Progenitor cell of endocrine pancreas (in vitro differentiated cells): ENCODE data around the gene PRSS2. TPM values are rescaled to one million over a fixed set of nuclear protein-coding genes. Genes with fewer than 3 reads are reported as not detected.
"Not testable (repeated sequence)": the region's sequence is repeated elsewhere in the genome, so short reads cannot be mapped to it uniquely, and the experiment has no call there.

Experiments used
- DNase-seq: peaks from one replicate; pipeline ENCODE4 v3.0.0; 2021; ENCODE audit warnings: low spot score; ENCODE audit not compliant: unreplicated experiment
- H3K27ac Mint-ChIP-seq: 2 replicates; pipeline ENCODE4 v1.8.0; 2021; ENCODE audit warnings: mild to moderate bottlenecking, moderate library complexity, mixed read lengths
- H3K27me3 Mint-ChIP-seq: 2 replicates; pipeline ENCODE4 v1.8.0; 2021; ENCODE audit warnings: mixed read lengths
- H3K36me3 Mint-ChIP-seq: 2 replicates; pipeline ENCODE4 v1.8.0; 2022; ENCODE audit warnings: mixed read lengths; ENCODE audit not compliant: insufficient read depth
- H3K4me1 Mint-ChIP-seq: 2 replicates; pipeline ENCODE4 v1.8.0; 2021; ENCODE audit warnings: low read depth, mixed read lengths
- H3K4me3 Mint-ChIP-seq: 2 replicates; pipeline ENCODE4 v1.8.0; 2021; ENCODE audit warnings: low read depth, mild to moderate bottlenecking, moderate library complexity, mixed read lengths
- H3K9me3 Mint-ChIP-seq: 2 replicates; pipeline ENCODE4 v1.8.0; 2021; ENCODE audit warnings: low read depth, mixed read lengths
- total RNA-seq: library from RNA; stranded (reverse); gene quantifications from 2 replicates; pipeline ENCODE4 v1.2.1, GENCODE V29; 2021
- TF ChIP-seq, protein P1 (sequence below): fragments of 200-600 bp; sonication (generic); IDR thresholded peaks from one replicate; pipeline ENCODE4 v1.5.0; 2021; ENCODE audit warnings: antibody characterized with exemption, mild to moderate bottlenecking; ENCODE audit not compliant: unreplicated experiment

PRSS2 gene
- total RNA-seq, 1 donor from 2014 or later: 5.3 TPM

DNA sequence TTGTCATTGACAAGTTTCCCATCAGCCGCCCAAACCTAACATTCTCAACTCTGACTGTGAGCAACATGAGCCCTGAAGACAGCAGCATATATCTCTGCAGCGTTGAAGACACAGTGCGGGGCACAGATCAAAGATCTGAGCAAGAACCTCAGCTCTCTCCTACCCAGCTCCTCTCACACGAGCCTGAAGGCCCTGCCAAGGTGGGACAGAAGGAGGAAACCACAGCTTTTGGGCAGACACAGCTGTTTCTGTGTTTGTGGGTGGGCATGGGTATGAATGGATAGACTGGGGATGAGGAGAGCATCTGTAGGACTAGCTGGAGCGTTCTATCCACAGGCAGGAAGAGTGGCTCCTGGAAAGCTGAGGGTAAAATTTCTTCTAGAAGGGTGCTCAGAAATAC, 30.0 kb upstream of the PRSS2 start:
- TF ChIP-seq, protein P1, sequence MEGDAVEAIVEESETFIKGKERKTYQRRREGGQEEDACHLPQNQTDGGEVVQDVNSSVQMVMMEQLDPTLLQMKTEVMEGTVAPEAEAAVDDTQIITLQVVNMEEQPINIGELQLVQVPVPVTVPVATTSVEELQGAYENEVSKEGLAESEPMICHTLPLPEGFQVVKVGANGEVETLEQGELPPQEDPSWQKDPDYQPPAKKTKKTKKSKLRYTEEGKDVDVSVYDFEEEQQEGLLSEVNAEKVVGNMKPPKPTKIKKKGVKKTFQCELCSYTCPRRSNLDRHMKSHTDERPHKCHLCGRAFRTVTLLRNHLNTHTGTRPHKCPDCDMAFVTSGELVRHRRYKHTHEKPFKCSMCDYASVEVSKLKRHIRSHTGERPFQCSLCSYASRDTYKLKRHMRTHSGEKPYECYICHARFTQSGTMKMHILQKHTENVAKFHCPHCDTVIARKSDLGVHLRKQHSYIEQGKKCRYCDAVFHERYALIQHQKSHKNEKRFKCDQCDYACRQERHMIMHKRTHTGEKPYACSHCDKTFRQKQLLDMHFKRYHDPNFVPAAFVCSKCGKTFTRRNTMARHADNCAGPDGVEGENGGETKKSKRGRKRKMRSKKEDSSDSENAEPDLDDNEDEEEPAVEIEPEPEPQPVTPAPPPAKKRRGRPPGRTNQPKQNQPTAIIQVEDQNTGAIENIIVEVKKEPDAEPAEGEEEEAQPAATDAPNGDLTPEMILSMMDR: no peak
- no peak overlapping the region for H3K4me3 Mint-ChIP-seq
- DNase-seq: no peak
- no peaks in the 10 kb centered on the region for H3K9me3 Mint-ChIP-seq
- no peak overlapping the region for H3K27ac Mint-ChIP-seq
- H3K27me3 Mint-ChIP-seq: peaks cover 14% of the 10 kb centered on the region
- H3K36me3 Mint-ChIP-seq: no peaks in the 10 kb centered on the region
- H3K4me1 Mint-ChIP-seq: peaks cover 2% of the 10 kb centered on the region

DNA sequence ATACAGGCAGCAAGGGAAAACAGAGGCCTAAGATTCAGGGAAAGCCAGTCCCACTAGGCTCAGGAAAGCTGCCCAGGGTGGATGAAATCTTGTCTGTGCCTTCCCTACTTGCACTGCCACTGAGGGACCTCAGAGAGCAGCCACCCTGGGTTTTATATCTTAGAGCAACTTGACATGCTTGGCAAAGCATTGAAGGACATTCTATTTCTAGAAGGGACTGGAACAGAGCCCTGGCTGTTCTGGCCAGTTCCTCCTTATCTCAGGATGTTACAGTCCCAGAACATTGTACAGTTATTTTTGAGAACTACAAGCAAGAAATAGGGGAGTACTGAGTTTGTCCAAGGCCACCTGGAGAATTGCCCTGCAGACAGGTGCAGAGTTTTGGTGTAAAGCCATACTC, 28.8 kb upstream of the PRSS2 start:
- H3K9me3 Mint-ChIP-seq, H3K4me3 Mint-ChIP-seq, H3K27ac Mint-ChIP-seq, H3K4me1 Mint-ChIP-seq, H3K36me3 Mint-ChIP-seq, DNase-seq: not testable (repeated sequence)
- H3K27me3 Mint-ChIP-seq: peaks cover 14% of the 10 kb centered on the region

GRCh38 chr7:142745091-142745635, 25.6 kb upstream of the PRSS2 start:
- no peaks in the 10 kb centered on the region for H3K9me3 Mint-ChIP-seq
- no peak overlapping the region for H3K27ac Mint-ChIP-seq
- TF ChIP-seq, protein P1: no peak
- H3K36me3 Mint-ChIP-seq: no peaks in the 10 kb centered on the region
- H3K27me3 Mint-ChIP-seq: peaks cover 7% of the 10 kb centered on the region
- H3K4me1 Mint-ChIP-seq: peaks cover 10% of the 10 kb centered on the region
- no peak for DNase-seq
- no peak overlapping the region for H3K4me3 Mint-ChIP-seq

GRCh38 chr7:142745745-142746144, 25.0 kb upstream of the PRSS2 start:
- peaks cover 7% of the 10 kb centered on the region for H3K27me3 Mint-ChIP-seq
- no peaks in the 10 kb centered on the region for H3K36me3 Mint-ChIP-seq
- H3K27ac Mint-ChIP-seq: no peak overlapping the region
- no peak for DNase-seq
- H3K4me1 Mint-ChIP-seq: peaks cover 10% of the 10 kb centered on the region
- no peaks in the 10 kb centered on the region for H3K9me3 Mint-ChIP-seq
- H3K4me3 Mint-ChIP-seq: no peak overlapping the region
- TF ChIP-seq, protein P1: no peak

GRCh38 chr7:142746264-142746663, 24.5 kb upstream of the PRSS2 start:
- Mint-ChIP-seq H3K36me3 (no peaks in the 10 kb centered on the region), H3K4me1 (peaks cover 10% of the 10 kb centered on the region), H3K9me3 (no peaks in the 10 kb centered on the region), H3K4me3 (no peak overlapping the region), H3K27me3 (peaks cover 6% of the 10 kb centered on the region), H3K27ac (no peak overlapping the region)
- DNase-seq: no peak
- TF ChIP-seq, protein P1: no peak

- H3K4me1 Mint-ChIP-seq: peaks cover 10% of the 10 kb centered on the region
- not testable (repeated sequence) for H3K36me3 Mint-ChIP-seq, DNase-seq, H3K27me3 Mint-ChIP-seq, H3K4me3 Mint-ChIP-seq, H3K9me3 Mint-ChIP-seq
- peak overlapping the region; percentile 5 for H3K27ac Mint-ChIP-seq
These were observed 22.4 kb upstream of the PRSS2 start for GRCh38 chr7:142748410-142748809.
